ENCODE measurements around the gene PID1.
A peak's percentile ranks its signal among the peaks of the same experiment; 100 is the strongest.

The PID1 gene

DNA sequence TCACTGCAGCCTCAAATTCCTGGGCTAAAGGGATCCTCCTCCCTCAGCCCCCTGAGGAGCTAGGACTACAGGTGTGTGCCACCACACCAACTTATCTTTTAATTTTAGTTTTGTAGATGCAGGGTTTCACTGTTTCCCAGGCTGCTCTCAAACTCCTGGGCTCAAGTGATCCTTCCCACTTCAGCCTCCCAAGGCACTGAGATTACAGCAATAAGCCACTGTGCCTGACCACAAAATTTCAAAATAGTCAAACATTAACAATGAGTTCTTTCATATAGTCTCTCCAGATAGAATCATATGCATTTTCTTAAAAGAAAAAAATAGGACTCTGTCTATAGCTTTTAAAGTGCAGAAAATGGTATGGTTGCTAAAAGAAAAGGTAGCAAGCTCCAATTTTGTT is 24.9 kb upstream of the PID1 start:
- H3K27me3 ChIP-seq (ENCODE audit: insufficient read depth, poor library complexity, severe bottlenecking), result no peaks in the 10 kb centered on the region
- TF ChIP-seq GABPA (IDR thresholded peaks at IDR 0.05; ENCODE audit: low read depth) (no peak), CTCF (IDR thresholded peaks at IDR 0.05; ENCODE audit: insufficient read depth, low read length) (no peak), SPI1 (IDR thresholded peaks at IDR 0.05; ENCODE audit: borderline replicate concordance, low read depth) (no peak), POLR2AphosphoS5 (IDR thresholded peaks at IDR 0.05; ENCODE audit: low read depth) (no peak)
- TF ChIP-seq, protein P1, sequence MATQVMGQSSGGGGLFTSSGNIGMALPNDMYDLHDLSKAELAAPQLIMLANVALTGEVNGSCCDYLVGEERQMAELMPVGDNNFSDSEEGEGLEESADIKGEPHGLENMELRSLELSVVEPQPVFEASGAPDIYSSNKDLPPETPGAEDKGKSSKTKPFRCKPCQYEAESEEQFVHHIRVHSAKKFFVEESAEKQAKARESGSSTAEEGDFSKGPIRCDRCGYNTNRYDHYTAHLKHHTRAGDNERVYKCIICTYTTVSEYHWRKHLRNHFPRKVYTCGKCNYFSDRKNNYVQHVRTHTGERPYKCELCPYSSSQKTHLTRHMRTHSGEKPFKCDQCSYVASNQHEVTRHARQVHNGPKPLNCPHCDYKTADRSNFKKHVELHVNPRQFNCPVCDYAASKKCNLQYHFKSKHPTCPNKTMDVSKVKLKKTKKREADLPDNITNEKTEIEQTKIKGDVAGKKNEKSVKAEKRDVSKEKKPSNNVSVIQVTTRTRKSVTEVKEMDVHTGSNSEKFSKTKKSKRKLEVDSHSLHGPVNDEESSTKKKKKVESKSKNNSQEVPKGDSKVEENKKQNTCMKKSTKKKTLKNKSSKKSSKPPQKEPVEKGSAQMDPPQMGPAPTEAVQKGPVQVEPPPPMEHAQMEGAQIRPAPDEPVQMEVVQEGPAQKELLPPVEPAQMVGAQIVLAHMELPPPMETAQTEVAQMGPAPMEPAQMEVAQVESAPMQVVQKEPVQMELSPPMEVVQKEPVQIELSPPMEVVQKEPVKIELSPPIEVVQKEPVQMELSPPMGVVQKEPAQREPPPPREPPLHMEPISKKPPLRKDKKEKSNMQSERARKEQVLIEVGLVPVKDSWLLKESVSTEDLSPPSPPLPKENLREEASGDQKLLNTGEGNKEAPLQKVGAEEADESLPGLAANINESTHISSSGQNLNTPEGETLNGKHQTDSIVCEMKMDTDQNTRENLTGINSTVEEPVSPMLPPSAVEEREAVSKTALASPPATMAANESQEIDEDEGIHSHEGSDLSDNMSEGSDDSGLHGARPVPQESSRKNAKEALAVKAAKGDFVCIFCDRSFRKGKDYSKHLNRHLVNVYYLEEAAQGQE (IDR thresholded peaks at IDR 0.05; ENCODE audit: insufficient replicate concordance, low read depth), result no peak
- no peak overlapping the region for H3K4me3 ChIP-seq (replicated peaks; ENCODE audit: insufficient read depth, low read length)
- no peak overlapping the region for H3K27ac ChIP-seq (replicated peaks)
- DNase-seq (ENCODE audit: low read depth in 1 of 2, low spot score in 1 of 2), result peak in 1 of 2 experiments; percentile 48

DNA sequence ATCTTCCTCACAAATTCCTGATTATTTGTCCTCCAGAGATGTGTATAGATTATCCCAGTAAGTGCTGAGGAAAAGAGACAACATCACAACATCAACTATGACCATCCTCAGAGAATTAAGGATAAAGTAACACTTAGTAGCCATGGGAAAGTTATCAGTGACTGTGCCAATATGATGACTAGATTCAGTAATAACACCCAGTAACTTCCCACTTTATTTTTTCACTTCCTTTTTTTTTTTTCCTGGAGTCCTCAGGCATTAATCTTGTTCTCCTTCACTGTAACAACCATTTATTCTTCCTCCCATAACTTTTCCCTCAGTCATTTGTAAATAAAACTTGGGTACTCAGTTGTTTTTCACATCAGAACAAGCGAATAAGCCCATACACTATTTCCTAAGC is 16.7 kb upstream of the PID1 start:
- no peak overlapping the region for H3K4me3 ChIP-seq (replicated peaks; ENCODE audit: insufficient read depth, low read length)
- DNase-seq (ENCODE audit: low read depth in 1 of 2, low spot score in 1 of 2), result no peak
- H3K27me3 ChIP-seq (ENCODE audit: insufficient read depth, poor library complexity, severe bottlenecking), result no peaks in the 10 kb centered on the region
- no peak overlapping the region for H3K27ac ChIP-seq (replicated peaks)
- TF ChIP-seq GABPA (IDR thresholded peaks at IDR 0.05; ENCODE audit: low read depth) (no peak), CTCF (IDR thresholded peaks at IDR 0.05; ENCODE audit: insufficient read depth, low read length) (no peak), POLR2AphosphoS5 (IDR thresholded peaks at IDR 0.05; ENCODE audit: low read depth) (no peak), SPI1 (IDR thresholded peaks at IDR 0.05; ENCODE audit: borderline replicate concordance, low read depth) (peak; percentile 83)
- TF ChIP-seq, protein P1 (IDR thresholded peaks at IDR 0.05; ENCODE audit: insufficient replicate concordance, low read depth), result no peak

DNA sequence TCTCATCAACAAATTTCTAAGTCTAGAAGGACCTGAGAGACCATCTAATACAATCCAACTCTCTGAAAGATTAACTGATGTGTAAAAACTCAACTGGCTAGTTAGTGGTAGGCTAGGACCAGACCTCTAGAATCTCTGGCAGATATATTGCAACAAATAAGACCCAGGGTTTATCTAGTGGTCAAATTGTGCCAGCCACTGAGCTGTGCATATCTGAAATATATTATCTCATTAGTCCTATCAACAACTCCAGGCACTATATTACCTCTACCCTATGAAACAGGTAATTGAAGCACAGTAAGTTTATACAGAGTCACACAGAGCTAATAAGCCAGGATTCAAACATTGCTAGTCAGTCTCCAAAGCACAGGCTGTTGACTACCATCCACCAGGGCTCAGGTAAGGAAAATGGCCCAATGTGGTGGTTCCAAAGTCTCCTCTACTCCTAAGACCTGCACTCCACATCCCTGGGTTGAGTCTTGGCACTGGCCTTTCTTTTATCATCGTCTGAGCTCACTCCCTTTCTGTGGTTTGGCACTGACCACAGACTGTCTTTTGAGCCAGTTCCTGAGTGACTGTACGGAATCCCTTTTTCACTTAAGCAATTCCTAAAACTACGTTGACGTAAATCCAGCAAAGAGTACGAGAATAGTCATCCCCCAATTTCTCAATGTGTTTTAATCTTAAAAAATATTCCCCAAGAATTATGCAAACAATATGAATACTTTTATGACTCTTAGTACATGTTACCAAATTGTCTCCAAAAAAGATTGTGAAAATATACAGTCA is 11.9 kb upstream of the PID1 start:
- no peak overlapping the region for H3K27ac ChIP-seq (replicated peaks)
- H3K4me3 ChIP-seq (replicated peaks; ENCODE audit: insufficient read depth, low read length), result no peak overlapping the region
- peak; percentile 10 to 42 for DNase-seq (ENCODE audit: low read depth in 1 of 2, low spot score in 1 of 2)
- no peak for TF ChIP-seq POLR2AphosphoS5 (IDR thresholded peaks at IDR 0.05; ENCODE audit: low read depth)
- TF ChIP-seq CTCF (IDR thresholded peaks at IDR 0.05; ENCODE audit: insufficient read depth, low read length), result no peak
- no peak for TF ChIP-seq GABPA (IDR thresholded peaks at IDR 0.05; ENCODE audit: low read depth)
- TF ChIP-seq SPI1 (IDR thresholded peaks at IDR 0.05; ENCODE audit: borderline replicate concordance, low read depth), result no peak
- TF ChIP-seq, protein P1 (IDR thresholded peaks at IDR 0.05; ENCODE audit: insufficient replicate concordance, low read depth), result no peak
- no peaks in the 10 kb centered on the region for H3K27me3 ChIP-seq (ENCODE audit: insufficient read depth, poor library complexity, severe bottlenecking)
